NCI-H446 treated with DMSO at 0.1 percent for 48 hours (cell line): ENCODE results near the gene BRICD5.

ENCODE experiments used
- DNase-seq: peaks from one replicate; lab custom pipeline; 2025; lab: John Stamatoyannopoulos, UW

Gene BRICD5

GRCh38 chr16:2199095-2199494 is 11.6 kb downstream of the BRICD5 start:
- no peak for DNase-seq

GRCh38 chr16:2198283-2198682 is 12.4 kb downstream of the BRICD5 start:
- DNase-seq: no peak

- DNase-seq: no peak
These were observed 12.9 kb downstream of the BRICD5 start for GRCh38 chr16:2197765-2198164.

GRCh38 chr16:2196981-2197511 is 13.6 kb downstream of the BRICD5 start:
- DNase-seq: no peak

GRCh38 chr16:2196162-2196980 is 14.3 kb downstream of the BRICD5 start, which contains the start of gene CASKIN1:
Gene CASKIN1 (minus strand): TSS chr16:2196605. CDS start chr16:2196432, 173 bp downstream.
- no peak for DNase-seq

- DNase-seq: no peak
These were observed 15.1 kb downstream of the BRICD5 start for GRCh38 chr16:2195322-2196161.

- DNase-seq: no peak
These were observed 15.8 kb downstream of the BRICD5 start for GRCh38 chr16:2194852-2195321.

- DNase-seq: no peak
These were observed 16.4 kb downstream of the BRICD5 start for GRCh38 chr16:2194166-2194834.

GRCh38 chr16:2191446-2191706 is 19.3 kb downstream of the BRICD5 start:
- DNase-seq: no peak

- no peak for DNase-seq
These were observed 19.8 kb downstream of the BRICD5 start for GRCh38 chr16:2190659-2191445.

GRCh38 chr16:2190002-2190658 is 20.5 kb downstream of the BRICD5 start:
- no peak for DNase-seq

- DNase-seq: no peak
These were observed 21.3 kb downstream of the BRICD5 start for GRCh38 chr16:2189252-2189893.

GRCh38 chr16:2188395-2188794 is 22.3 kb downstream of the BRICD5 start:
- no peak for DNase-seq

GRCh38 chr16:2187212-2187611 is 23.5 kb downstream of the BRICD5 start:
- no peak for DNase-seq

GRCh38 chr16:2186505-2186904 is 24.2 kb downstream of the BRICD5 start:
- no peak for DNase-seq

- no peak for DNase-seq
These were observed 24.6 kb downstream of the BRICD5 start for GRCh38 chr16:2186064-2186463.

- DNase-seq: no peak
These were observed 25.7 kb downstream of the BRICD5 start for GRCh38 chr16:2184962-2185361.

- no peak for DNase-seq
These were observed 26.3 kb downstream of the BRICD5 start for GRCh38 chr16:2184346-2184745.

- no peak for DNase-seq
These were observed 27.0 kb downstream of the BRICD5 start for GRCh38 chr16:2183671-2184070.

GRCh38 chr16:2181952-2182351 is 28.7 kb downstream of the BRICD5 start:
- no peak for DNase-seq
